ENCODE results near the gene BLVRB.

GRCh38 chr19:40400559-40400958, 65.0 kb downstream of the BLVRB start:
- TF ChIP-seq, protein P1, sequence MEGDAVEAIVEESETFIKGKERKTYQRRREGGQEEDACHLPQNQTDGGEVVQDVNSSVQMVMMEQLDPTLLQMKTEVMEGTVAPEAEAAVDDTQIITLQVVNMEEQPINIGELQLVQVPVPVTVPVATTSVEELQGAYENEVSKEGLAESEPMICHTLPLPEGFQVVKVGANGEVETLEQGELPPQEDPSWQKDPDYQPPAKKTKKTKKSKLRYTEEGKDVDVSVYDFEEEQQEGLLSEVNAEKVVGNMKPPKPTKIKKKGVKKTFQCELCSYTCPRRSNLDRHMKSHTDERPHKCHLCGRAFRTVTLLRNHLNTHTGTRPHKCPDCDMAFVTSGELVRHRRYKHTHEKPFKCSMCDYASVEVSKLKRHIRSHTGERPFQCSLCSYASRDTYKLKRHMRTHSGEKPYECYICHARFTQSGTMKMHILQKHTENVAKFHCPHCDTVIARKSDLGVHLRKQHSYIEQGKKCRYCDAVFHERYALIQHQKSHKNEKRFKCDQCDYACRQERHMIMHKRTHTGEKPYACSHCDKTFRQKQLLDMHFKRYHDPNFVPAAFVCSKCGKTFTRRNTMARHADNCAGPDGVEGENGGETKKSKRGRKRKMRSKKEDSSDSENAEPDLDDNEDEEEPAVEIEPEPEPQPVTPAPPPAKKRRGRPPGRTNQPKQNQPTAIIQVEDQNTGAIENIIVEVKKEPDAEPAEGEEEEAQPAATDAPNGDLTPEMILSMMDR (IDR thresholded peaks at IDR 0.05; ENCODE audit: low read length) = no peak
- no peak for TF ChIP-seq EZH2 (IDR thresholded peaks at IDR 0.05; ENCODE audit: borderline replicate concordance, low read length)

Data from OCI-LY1 (cell line).